Measurements from ENCODE around the gene OR2AT4.

Gene OR2AT4

GRCh38 chr11:75051043-75051442 is 45.6 kb downstream of the OR2AT4 start:
- TF ChIP-seq, protein P1, sequence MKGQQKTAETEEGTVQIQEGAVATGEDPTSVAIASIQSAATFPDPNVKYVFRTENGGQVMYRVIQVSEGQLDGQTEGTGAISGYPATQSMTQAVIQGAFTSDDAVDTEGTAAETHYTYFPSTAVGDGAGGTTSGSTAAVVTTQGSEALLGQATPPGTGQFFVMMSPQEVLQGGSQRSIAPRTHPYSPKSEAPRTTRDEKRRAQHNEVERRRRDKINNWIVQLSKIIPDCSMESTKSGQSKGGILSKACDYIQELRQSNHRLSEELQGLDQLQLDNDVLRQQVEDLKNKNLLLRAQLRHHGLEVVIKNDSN (IDR thresholded peaks at IDR 0.05): no peak
- TF ChIP-seq, protein P2, sequence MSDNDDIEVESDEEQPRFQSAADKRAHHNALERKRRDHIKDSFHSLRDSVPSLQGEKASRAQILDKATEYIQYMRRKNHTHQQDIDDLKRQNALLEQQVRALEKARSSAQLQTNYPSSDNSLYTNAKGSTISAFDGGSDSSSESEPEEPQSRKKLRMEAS (IDR thresholded peaks at IDR 0.05): no peak

DNA sequence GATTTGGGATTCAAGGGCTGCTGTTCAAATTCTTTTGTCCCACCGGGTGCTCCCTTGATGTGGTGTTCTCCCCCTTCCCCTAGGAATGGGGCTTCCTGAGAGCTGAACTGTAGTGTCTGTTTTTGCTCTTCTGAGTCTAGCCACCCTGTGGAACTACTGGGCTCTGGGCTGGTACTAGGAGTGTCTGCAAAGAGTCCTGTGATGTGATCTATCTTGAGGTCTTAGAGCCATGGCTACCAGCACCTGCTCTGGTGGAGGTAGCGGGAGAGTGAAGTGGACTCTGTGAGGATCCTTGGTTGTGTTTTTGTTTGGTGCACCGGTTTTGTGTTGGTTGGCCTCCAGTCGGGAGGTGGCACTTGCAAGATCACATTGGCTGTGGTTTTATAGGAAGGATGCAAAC is 46.2 kb downstream of the OR2AT4 start:
- no peak for TF ChIP-seq TAF1 (IDR thresholded peaks at IDR 0.05; ENCODE audit: low read depth)
- TF ChIP-seq, protein P3, sequence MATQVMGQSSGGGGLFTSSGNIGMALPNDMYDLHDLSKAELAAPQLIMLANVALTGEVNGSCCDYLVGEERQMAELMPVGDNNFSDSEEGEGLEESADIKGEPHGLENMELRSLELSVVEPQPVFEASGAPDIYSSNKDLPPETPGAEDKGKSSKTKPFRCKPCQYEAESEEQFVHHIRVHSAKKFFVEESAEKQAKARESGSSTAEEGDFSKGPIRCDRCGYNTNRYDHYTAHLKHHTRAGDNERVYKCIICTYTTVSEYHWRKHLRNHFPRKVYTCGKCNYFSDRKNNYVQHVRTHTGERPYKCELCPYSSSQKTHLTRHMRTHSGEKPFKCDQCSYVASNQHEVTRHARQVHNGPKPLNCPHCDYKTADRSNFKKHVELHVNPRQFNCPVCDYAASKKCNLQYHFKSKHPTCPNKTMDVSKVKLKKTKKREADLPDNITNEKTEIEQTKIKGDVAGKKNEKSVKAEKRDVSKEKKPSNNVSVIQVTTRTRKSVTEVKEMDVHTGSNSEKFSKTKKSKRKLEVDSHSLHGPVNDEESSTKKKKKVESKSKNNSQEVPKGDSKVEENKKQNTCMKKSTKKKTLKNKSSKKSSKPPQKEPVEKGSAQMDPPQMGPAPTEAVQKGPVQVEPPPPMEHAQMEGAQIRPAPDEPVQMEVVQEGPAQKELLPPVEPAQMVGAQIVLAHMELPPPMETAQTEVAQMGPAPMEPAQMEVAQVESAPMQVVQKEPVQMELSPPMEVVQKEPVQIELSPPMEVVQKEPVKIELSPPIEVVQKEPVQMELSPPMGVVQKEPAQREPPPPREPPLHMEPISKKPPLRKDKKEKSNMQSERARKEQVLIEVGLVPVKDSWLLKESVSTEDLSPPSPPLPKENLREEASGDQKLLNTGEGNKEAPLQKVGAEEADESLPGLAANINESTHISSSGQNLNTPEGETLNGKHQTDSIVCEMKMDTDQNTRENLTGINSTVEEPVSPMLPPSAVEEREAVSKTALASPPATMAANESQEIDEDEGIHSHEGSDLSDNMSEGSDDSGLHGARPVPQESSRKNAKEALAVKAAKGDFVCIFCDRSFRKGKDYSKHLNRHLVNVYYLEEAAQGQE (IDR thresholded peaks at IDR 0.05; ENCODE audit: low read depth): no peak
- TF ChIP-seq TCF12 (IDR thresholded peaks at IDR 0.05; ENCODE audit: low read depth): no peak
- TF ChIP-seq CEBPB (IDR thresholded peaks at IDR 0.05): no peak
- no peak for TF ChIP-seq FOXM1 (IDR thresholded peaks at IDR 0.05; ENCODE audit: borderline replicate concordance, low read depth)
- no peak for TF ChIP-seq NFIC (IDR thresholded peaks at IDR 0.05)
- TF ChIP-seq, protein P2 (IDR thresholded peaks at IDR 0.05): no peak
- TF ChIP-seq EGR1 (IDR thresholded peaks at IDR 0.05): no peak
- no peak for TF ChIP-seq EP300 (IDR thresholded peaks at IDR 0.05; ENCODE audit: borderline replicate concordance)
- TF ChIP-seq ZBTB7A (IDR thresholded peaks at IDR 0.05; ENCODE audit: low read depth): no peak
- no peak for TF ChIP-seq CREB1 (IDR thresholded peaks at IDR 0.05; ENCODE audit: low read depth)
- no peak for TF ChIP-seq TEAD4 (IDR thresholded peaks at IDR 0.05)
- no peak for TF ChIP-seq RAD21 (IDR thresholded peaks at IDR 0.05; ENCODE audit: low read depth)
- no peak for TF ChIP-seq YY1 (IDR thresholded peaks at IDR 0.05; ENCODE audit: low read depth)
- TF ChIP-seq, protein P1 (IDR thresholded peaks at IDR 0.05): no peak

DNA sequence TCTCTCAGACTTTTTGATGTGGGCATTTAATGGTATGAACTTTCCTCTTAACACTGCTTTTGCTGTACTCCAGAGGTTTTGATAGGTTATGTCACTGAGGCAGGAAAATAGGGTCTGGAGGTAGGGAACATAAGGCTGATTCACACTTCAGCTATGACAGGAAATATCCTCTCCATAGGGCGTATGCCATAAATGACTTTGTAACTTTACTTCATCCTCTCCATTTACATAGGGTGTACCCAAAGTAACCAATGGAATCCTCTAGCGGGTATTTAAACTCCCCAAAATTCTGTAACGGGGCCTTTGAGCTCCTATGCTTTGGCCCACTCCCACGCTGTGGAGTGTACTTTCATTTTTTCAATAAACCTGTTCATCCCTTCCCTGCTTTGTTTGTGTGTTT is 49.5 kb downstream of the OR2AT4 start:
- no peak for TF ChIP-seq TCF12 (IDR thresholded peaks at IDR 0.05; ENCODE audit: low read depth)
- TF ChIP-seq FOXM1 (IDR thresholded peaks at IDR 0.05; ENCODE audit: borderline replicate concordance, low read depth): no peak
- TF ChIP-seq, protein P1 (IDR thresholded peaks at IDR 0.05): no peak
- no peak for TF ChIP-seq EP300 (IDR thresholded peaks at IDR 0.05; ENCODE audit: borderline replicate concordance)
- TF ChIP-seq CREB1 (IDR thresholded peaks at IDR 0.05; ENCODE audit: low read depth): no peak
- TF ChIP-seq CEBPB (IDR thresholded peaks at IDR 0.05): no peak
- no peak for TF ChIP-seq RAD21 (IDR thresholded peaks at IDR 0.05; ENCODE audit: low read depth)
- TF ChIP-seq EGR1 (IDR thresholded peaks at IDR 0.05): no peak

DNA sequence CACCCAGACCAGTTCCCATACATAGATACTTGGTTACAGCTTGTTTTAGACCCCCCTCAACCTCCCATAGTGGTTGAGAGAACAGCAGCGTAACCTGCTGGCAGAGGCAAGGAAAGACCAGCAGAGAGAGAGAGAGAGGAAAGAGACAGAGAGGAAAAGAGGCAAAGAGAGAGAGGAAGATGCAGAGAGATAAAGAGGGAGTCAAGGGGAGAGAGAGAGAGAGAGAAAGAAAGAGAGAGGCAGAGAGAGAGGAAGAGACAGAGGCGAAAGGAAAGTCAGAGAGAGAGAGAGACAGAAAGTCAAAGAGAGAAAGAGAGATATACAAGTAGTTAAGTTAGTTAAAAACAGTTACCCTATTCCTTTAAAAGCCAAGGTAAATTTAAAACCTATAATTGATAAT is 55.4 kb downstream of the OR2AT4 start:
- TF ChIP-seq EGR1 (IDR thresholded peaks at IDR 0.05) (no peak), TEAD4 (IDR thresholded peaks at IDR 0.05) (no peak), FOXM1 (IDR thresholded peaks at IDR 0.05; ENCODE audit: borderline replicate concordance, low read depth) (no peak)

GRCh38 chr11:75040167-75040770 is 56.4 kb downstream of the OR2AT4 start:
- no peak for TF ChIP-seq ZBTB7A (IDR thresholded peaks at IDR 0.05; ENCODE audit: low read depth)
- TF ChIP-seq EP300 (IDR thresholded peaks at IDR 0.05; ENCODE audit: borderline replicate concordance): no peak
- TF ChIP-seq FOXM1 (IDR thresholded peaks at IDR 0.05; ENCODE audit: borderline replicate concordance, low read depth): no peak
- TF ChIP-seq, protein P2 (IDR thresholded peaks at IDR 0.05): no peak
- TF ChIP-seq, protein P1 (IDR thresholded peaks at IDR 0.05): no peak
- no peak for TF ChIP-seq CREB1 (IDR thresholded peaks at IDR 0.05; ENCODE audit: low read depth)
- no peak for TF ChIP-seq TCF12 (IDR thresholded peaks at IDR 0.05; ENCODE audit: low read depth)
- no peak for TF ChIP-seq EGR1 (IDR thresholded peaks at IDR 0.05)
- no peak for TF ChIP-seq TEAD4 (IDR thresholded peaks at IDR 0.05)
- TF ChIP-seq NFIC (IDR thresholded peaks at IDR 0.05): no peak
- TF ChIP-seq RAD21 (IDR thresholded peaks at IDR 0.05; ENCODE audit: low read depth): no peak
- TF ChIP-seq YY1 (IDR thresholded peaks at IDR 0.05; ENCODE audit: low read depth): no peak
- TF ChIP-seq, protein P3 (IDR thresholded peaks at IDR 0.05; ENCODE audit: low read depth): no peak
- TF ChIP-seq CEBPB (IDR thresholded peaks at IDR 0.05): no peak

All from Ishikawa (cell line).